ENCODE data around the gene EBF3. TPM values are rescaled to one million over a fixed set of nuclear protein-coding genes. Genes with fewer than 3 reads are reported as not detected.

Gene EBF3
- total RNA-seq, 1 experiment from 2014 or later = 0.12 TPM

- no peaks in the 10 kb centered on the region for H3K9me3 ChIP-seq (ENCODE audit: control insufficient read depth in 1 of 2, insufficient read depth in 1 of 2, low read depth in 1 of 2, low read length in 2 of 2)
- no peaks in the 10 kb centered on the region for H3K36me3 ChIP-seq (ENCODE audit: control insufficient read depth in 1 of 2, insufficient read depth in 2 of 2, low read length in 2 of 2)
- no peaks in the 10 kb centered on the region for H3K4me1 ChIP-seq (ENCODE audit: control insufficient read depth in 1 of 2, insufficient read depth in 2 of 2, low read length in 2 of 2)
- POLR2A ChIA-PET = no interaction called here
- no peak overlapping the region for H3K4me3 ChIP-seq (replicated peaks in 1 of 2; ENCODE audit: low read depth in 1 of 2, low read length in 2 of 2)
- no peak overlapping the region for H3K4me2 ChIP-seq (ENCODE audit: low read length)
- H3K79me2 ChIP-seq (ENCODE audit: insufficient read depth, low read length) = no peaks in the 10 kb centered on the region
- H3K27me3 ChIP-seq (ENCODE audit: insufficient read depth, low read length) = no peaks in the 10 kb centered on the region
- no peak overlapping the region for H3K9ac ChIP-seq (ENCODE audit: low read length)
- RAD21 ChIA-PET (ENCODE audit: low non-redundant PET in 1 of 2, low total read pairs in 2 of 2, uncharacterized antibody in 2 of 2, unreplicated experiment in 2 of 2) = no interaction called here
- no peak for TF ChIP-seq ATF3 (IDR thresholded peaks at IDR 0.05)
- TF ChIP-seq EZH2 (IDR thresholded peaks at IDR 0.05) = no peak
- TF ChIP-seq EZH2phosphoT487 (IDR thresholded peaks at IDR 0.05; ENCODE audit: borderline replicate concordance) = no peak
- TF ChIP-seq ZFX (IDR thresholded peaks at IDR 0.05) = no peak
- no peak for TF ChIP-seq ZNF274 (IDR thresholded peaks at IDR 0.05; ENCODE audit: low read depth, low read length)
- no peak for TF ChIP-seq ELF1 (IDR thresholded peaks at IDR 0.05; ENCODE audit: borderline replicate concordance, low read depth)
- TF ChIP-seq JUND (IDR thresholded peaks at IDR 0.05) = no peak
- TF ChIP-seq SRF (IDR thresholded peaks at IDR 0.05; ENCODE audit: low read depth) = no peak
- TF ChIP-seq CBX3 (IDR thresholded peaks at IDR 0.05; ENCODE audit: low read depth) = no peak
- BruUV-seq (replicated peaks) = no TSS peak
- H4K20me1 ChIP-seq (ENCODE audit: insufficient read depth) = no peaks in the 10 kb centered on the region
- intact Hi-C loops (cut with micrococcal nuclease) = no loop called here
- ATAC-seq = no peak
- H2AFZ ChIP-seq (ENCODE audit: low read depth, low read length, poor library complexity, severe bottlenecking) = no peak overlapping the region
- CTCF ChIA-PET = no interaction called here
- H3K27ac ChIP-seq (ENCODE audit: low read depth, low read length) = no peak overlapping the region
- DNase-seq (ENCODE audit: low read depth, low spot score) = no peak
- no peaks in the 10 kb centered on the region for H3K9me2 ChIP-seq (ENCODE audit: insufficient read depth)
These were observed 4.7 kb upstream of the EBF3 start for GRCh38 chr10:129968853-129969183.

- no peak for DNase-seq (ENCODE audit: low read depth, low spot score)
- Histone ChIP-seq H3K9me2 (ENCODE audit: insufficient read depth) (no peaks in the 10 kb centered on the region), H3K79me2 (ENCODE audit: insufficient read depth, low read length) (no peaks in the 10 kb centered on the region), H3K9ac (ENCODE audit: low read length) (no peak overlapping the region), H3K36me3 (ENCODE audit: control insufficient read depth in 1 of 2, insufficient read depth in 2 of 2, low read length in 2 of 2) (no peaks in the 10 kb centered on the region), H3K4me1 (ENCODE audit: control insufficient read depth in 1 of 2, insufficient read depth in 2 of 2, low read length in 2 of 2) (no peaks in the 10 kb centered on the region), H3K4me3 (replicated peaks in 1 of 2; ENCODE audit: low read depth in 1 of 2, low read length in 2 of 2) (no peak overlapping the region), H3K9me3 (ENCODE audit: control insufficient read depth in 1 of 2, insufficient read depth in 1 of 2, low read depth in 1 of 2, low read length in 2 of 2) (no peaks in the 10 kb centered on the region), H2AFZ (ENCODE audit: low read depth, low read length, poor library complexity, severe bottlenecking) (no peak overlapping the region), H3K4me2 (ENCODE audit: low read length) (no peak overlapping the region), H3K27me3 (ENCODE audit: insufficient read depth, low read length) (no peaks in the 10 kb centered on the region), H4K20me1 (ENCODE audit: insufficient read depth) (no peaks in the 10 kb centered on the region), H3K27ac (ENCODE audit: low read depth, low read length) (no peak overlapping the region)
- CTCF ChIA-PET = no interaction called here
- POLR2A ChIA-PET = no interaction called here
- no peak for ATAC-seq
- RAD21 ChIA-PET (ENCODE audit: low non-redundant PET in 1 of 2, low total read pairs in 2 of 2, uncharacterized antibody in 2 of 2, unreplicated experiment in 2 of 2) = no interaction called here
- BruUV-seq (replicated peaks) = no TSS peak
- no peak for TF ChIP-seq FOSL1 (IDR thresholded peaks at IDR 0.05; ENCODE audit: low read depth)
- TF ChIP-seq POLR2A (IDR thresholded peaks at IDR 0.05; ENCODE audit: borderline replicate concordance, extremely low read depth, insufficient read depth, insufficient read length) = no peak
- no peak for TF ChIP-seq CTCF (IDR thresholded peaks at IDR 0.05 in 2 of 3, conservative IDR thresholded peaks at IDR 0.05 in 1 of 3; ENCODE audit: borderline replicate concordance in 1 of 3, insufficient read depth in 1 of 3, low read depth in 2 of 3, low read length in 2 of 3)
- no peak for TF ChIP-seq ATF3 (IDR thresholded peaks at IDR 0.05)
- TF ChIP-seq TCF7L2 (IDR thresholded peaks at IDR 0.05; ENCODE audit: borderline replicate concordance, extremely low read depth, insufficient read depth, insufficient read length) = no peak
- intact Hi-C loops (cut with micrococcal nuclease) = no loop called here
These were observed 4.2 kb upstream of the EBF3 start for GRCh38 chr10:129968020-129968852.

Data from HCT116 (cell line).